Loucy (cell line): Measurements from ENCODE around the gene CR1.

ENCODE experiments used
- EZH2phosphoT487 ChIP-seq: fragments of 200-600 bp; IDR thresholded peaks from 2 replicates; pipeline ENCODE4 v1.6.1; 2018; ENCODE audit warnings: antibody characterized with exemption, mild to moderate bottlenecking, moderate library complexity, borderline replicate concordance
- TF ChIP-seq, protein P1 (sequence below): fragments of 200-600 bp; sonication (generic); conservative IDR thresholded peaks from 2 replicates; pipeline ENCODE4 v1.5.1; 2014; ENCODE audit warnings: mild to moderate bottlenecking, antibody characterized with exemption, low read length

DNA sequence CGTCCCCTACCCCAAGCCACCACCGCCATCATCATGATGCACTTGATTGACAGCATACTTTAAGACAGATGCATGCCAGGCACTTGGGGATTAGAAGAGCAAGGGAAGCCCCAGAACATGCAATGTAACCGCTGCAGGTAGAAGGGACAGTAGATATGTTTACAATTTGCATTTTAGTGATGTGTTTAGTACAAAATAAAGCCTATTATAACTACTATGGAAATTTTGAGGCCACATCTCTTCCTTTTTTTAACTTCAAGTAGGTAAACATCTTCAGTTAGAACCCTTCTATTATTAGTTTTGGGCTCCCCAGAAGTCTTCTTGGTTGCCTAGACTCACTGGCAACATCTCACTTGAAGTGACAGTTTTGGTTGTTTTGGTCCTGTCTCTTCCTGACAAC, 174.2 kb downstream of the CR1 start:
- TF ChIP-seq, protein P1, sequence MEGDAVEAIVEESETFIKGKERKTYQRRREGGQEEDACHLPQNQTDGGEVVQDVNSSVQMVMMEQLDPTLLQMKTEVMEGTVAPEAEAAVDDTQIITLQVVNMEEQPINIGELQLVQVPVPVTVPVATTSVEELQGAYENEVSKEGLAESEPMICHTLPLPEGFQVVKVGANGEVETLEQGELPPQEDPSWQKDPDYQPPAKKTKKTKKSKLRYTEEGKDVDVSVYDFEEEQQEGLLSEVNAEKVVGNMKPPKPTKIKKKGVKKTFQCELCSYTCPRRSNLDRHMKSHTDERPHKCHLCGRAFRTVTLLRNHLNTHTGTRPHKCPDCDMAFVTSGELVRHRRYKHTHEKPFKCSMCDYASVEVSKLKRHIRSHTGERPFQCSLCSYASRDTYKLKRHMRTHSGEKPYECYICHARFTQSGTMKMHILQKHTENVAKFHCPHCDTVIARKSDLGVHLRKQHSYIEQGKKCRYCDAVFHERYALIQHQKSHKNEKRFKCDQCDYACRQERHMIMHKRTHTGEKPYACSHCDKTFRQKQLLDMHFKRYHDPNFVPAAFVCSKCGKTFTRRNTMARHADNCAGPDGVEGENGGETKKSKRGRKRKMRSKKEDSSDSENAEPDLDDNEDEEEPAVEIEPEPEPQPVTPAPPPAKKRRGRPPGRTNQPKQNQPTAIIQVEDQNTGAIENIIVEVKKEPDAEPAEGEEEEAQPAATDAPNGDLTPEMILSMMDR = no peak
- TF ChIP-seq EZH2phosphoT487 = no peak
